Right cardiac atrium (tissue), 5 donors: Measurements from ENCODE around the gene ANKRD13D. TPM values are rescaled to one million over a fixed set of nuclear protein-coding genes. Genes with fewer than 3 reads are reported as not detected.
A peak's percentile ranks its signal among the peaks of the same experiment; 100 is the strongest.
"Not testable (repeated sequence)": the region's sequence is repeated elsewhere in the genome, so short reads cannot be mapped to it uniquely, and the experiment has no call there.

Experiments used
- ATAC-seq, 2 donors: fragments of 200-7000 bp; cut with Tn5 transposase; one replicate each; pipeline versions ENCODE4 v1.8.0 to v1.9.1; 2020; ENCODE audit warnings: moderate library complexity in 2 of 2, mild to moderate bottlenecking in 1 of 2
- DNase-seq, 3 donors: peaks; one replicate each; pipeline ENCODE4 v3.0.0-alpha.2; 2020
- H3K27ac ChIP-seq: one replicate; pipeline ENCODE4 v1.5.1; 2013; ENCODE audit warnings: mild to moderate bottlenecking, low read length, control low read depth, moderate library complexity
- H3K27me3 ChIP-seq: one replicate; pipeline ENCODE4 v1.6.1; 2013; ENCODE audit not compliant: control insufficient read depth, insufficient read depth
- H3K4me1 ChIP-seq: one replicate; pipeline ENCODE4 v1.6.1; 2013; ENCODE audit warnings: low read length; ENCODE audit not compliant: control insufficient read depth, insufficient read depth
- H3K4me3 ChIP-seq: one replicate; pipeline ENCODE4 v1.5.1; 2013; ENCODE audit warnings: low read length, control low read depth
- H3K9me3 ChIP-seq: one replicate; pipeline ENCODE4 v1.6.1; 2013; ENCODE audit warnings: low read length; ENCODE audit not compliant: control insufficient read depth
- WGBS: extraction: QIAGEN DNeasy Blood & Tissue Kit; methylation state at CpG from one replicate; pipeline ENCODE4 v1.1.7; 2013; 5-methylcytosine and 5-hydroxymethylcytosine counted together
- intact Hi-C, 4 donors: fragments of 100-400 bp; cut with DNase I; formaldehyde crosslinking; loops; one replicate each; pipeline versions ENCODE4 v1.11.0 to v1.14.0; 2022 to 2023
- polyA plus RNA-seq: library from polyadenylated mRNA; stranded (reverse); fragments of 200-250 nt; gene quantifications from one replicate; pipeline ENCODE4 v1.2.3, GENCODE V29; 2013
- total RNA-seq, 4 donors: library from RNA; stranded (reverse); fragmentation: NEBNext Ultra II Directional; extraction: Animal tissue kit (Norgen Biotek cat#: 25700); gene quantifications; one replicate each; pipeline ENCODE4 v1.2.1, GENCODE V29; 2021
- donor health status: healthy with polysubstance abuse.
- donor health status: DM: no; HTN: yes; CAD: no.
- donor health status: DM: no; HTN: no; CAD: no.
- donor health status: DM: no; HTN: yes; CAD: no; lungs with severe emphysema.
- donor health status: DM: yes; HTN: yes; CAD: no.

The ANKRD13D gene
- total and polyA plus RNA-seq, 5 donors = 18.0 to 25.3 (median 21.1) TPM

GRCh38 chr11:67317205-67317887, 28.2 kb downstream of the ANKRD13D start:
- intact Hi-C loops = loop anchor here (2.0 to 5.0 kb wide), 3 partner anchors 50 to 53 kb away; partner anchors contain the start of gene GRK2 (in 3 of the 4)
- H3K4me1 ChIP-seq = no peaks in the 10 kb centered on the region
- DNase-seq (peak; percentile 96 to 98 (median 98)), ATAC-seq (peak; percentile 94 to 95)
- H3K27me3 ChIP-seq = no peaks in the 10 kb centered on the region
- peak overlapping the region; percentile 72 for H3K27ac ChIP-seq
- H3K4me3 ChIP-seq = peak overlapping the region; percentile 47
- under 1% methylated on average over 55 of the region's 55 CpGs for WGBS
- no peaks in the 10 kb centered on the region for H3K9me3 ChIP-seq

GRCh38 chr11:67317888-67318555, 28.9 kb downstream of the ANKRD13D start:
- Histone ChIP-seq H3K27me3 (no peaks in the 10 kb centered on the region), H3K4me1 (no peaks in the 10 kb centered on the region), H3K9me3 (no peaks in the 10 kb centered on the region), H3K27ac (no peak overlapping the region), H3K4me3 (peak overlapping the region; percentile 47)
- WGBS = under 1% methylated on average over 53 of the region's 53 CpGs
- peak in 1 of 3 donors; percentile 78 for DNase-seq
- ATAC-seq = peak in 1 of 2 donors; percentile 14
- intact Hi-C loops = loop anchor here (2.0 to 5.0 kb wide), 3 partner anchors 51 to 53 kb away; partner anchors contain the start of gene GRK2 (in 3 of the 4)

DNA sequence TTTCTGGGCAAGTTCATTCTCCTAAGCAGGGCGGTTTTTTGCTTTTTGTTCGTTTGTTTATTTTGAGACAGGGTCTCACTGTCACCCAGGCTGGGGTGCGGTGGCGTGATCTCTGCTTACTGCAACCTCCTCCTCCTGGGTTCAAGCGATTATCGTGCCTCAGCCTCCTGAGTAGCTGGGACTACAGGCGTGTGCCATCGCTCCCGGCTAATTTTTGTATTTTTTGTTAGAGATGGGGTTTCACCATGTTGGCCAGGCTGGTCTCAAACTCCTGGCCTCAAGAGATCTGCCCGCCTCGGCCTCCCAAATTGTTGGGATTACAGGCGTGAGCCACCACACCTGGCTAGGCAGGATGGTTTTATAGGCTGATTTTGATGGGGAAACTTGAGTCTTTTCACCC, 29.8 kb downstream of the ANKRD13D start:
- not testable (repeated sequence) for H3K27me3 ChIP-seq, H3K4me1 ChIP-seq, H3K4me3 ChIP-seq, ATAC-seq, DNase-seq, H3K9me3 ChIP-seq, H3K27ac ChIP-seq
- intact Hi-C loops = loop anchor here in 1 of 4 donors (5.0 kb wide), 1 partner anchor 52 kb away; the partner anchor contains the start of gene GRK2
- 91% methylated on average over 12 of the region's 12 CpGs for WGBS

DNA sequence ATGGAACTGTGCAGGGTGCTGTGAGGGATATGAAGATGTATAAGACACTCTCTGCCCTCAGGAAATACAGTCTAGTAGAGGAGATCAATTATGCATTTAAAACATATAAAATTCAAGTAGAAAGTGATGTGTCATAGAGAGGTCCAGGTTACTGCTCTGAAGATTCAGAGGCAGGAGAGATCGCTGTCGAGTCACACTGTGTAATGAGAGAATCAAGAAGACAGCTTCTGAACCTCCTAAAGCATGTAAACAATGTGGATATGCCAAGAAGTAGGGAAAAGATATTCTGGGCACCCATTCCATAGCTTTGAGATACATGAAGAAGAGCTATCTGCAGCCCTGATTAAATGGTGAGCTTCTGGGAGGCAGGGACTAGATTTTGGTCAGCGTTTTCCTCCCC, 30.9 kb downstream of the ANKRD13D start:
- Histone ChIP-seq H3K27ac (no peak overlapping the region), H3K9me3 (no peaks in the 10 kb centered on the region), H3K4me1 (no peaks in the 10 kb centered on the region), H3K4me3 (no peak overlapping the region), H3K27me3 (no peaks in the 10 kb centered on the region)
- 86% methylated on average over 3 of the region's 3 CpGs for WGBS
- DNase-seq (no peak), ATAC-seq (no peak)
- intact Hi-C loops = no loop called here

DNA sequence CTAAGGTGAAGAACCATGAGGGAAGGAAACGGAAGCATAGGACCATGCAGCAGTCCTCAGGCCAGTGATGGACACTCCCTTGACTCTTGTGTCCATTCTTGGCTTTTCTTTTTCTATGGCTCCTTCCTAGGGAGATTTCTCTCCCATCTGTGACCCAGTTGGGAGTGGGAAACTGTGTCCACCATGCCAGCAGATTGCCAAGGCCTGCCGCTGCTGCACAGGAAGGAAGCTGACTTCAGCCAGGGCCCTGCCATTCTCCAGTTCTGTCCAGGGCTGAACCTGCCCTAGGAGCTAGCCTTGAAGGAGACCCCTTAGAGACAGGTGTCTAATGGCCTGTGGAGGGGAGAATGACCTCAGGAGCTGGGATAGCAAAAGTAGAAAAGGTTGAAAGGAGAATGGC, 31.6 kb downstream of the ANKRD13D start:
- no peaks in the 10 kb centered on the region for H3K4me1 ChIP-seq
- H3K27me3 ChIP-seq = no peaks in the 10 kb centered on the region
- intact Hi-C loops = no loop called here
- WGBS = 85% methylated on average over 2 of the region's 2 CpGs
- ATAC-seq (no peak), DNase-seq (no peak)
- H3K27ac ChIP-seq = no peak overlapping the region
- no peaks in the 10 kb centered on the region for H3K9me3 ChIP-seq
- H3K4me3 ChIP-seq = no peak overlapping the region

GRCh38 chr11:67321313-67321871, 32.3 kb downstream of the ANKRD13D start:
- Histone ChIP-seq H3K27ac (no peak overlapping the region), H3K27me3 (no peaks in the 10 kb centered on the region), H3K9me3 (no peaks in the 10 kb centered on the region), H3K4me1 (no peaks in the 10 kb centered on the region), H3K4me3 (no peak overlapping the region)
- no peak for ATAC-seq
- 84% methylated on average over 6 of the region's 6 CpGs for WGBS
- no peak for DNase-seq
- intact Hi-C loops = no loop called here

- ATAC-seq (no peak), DNase-seq (no peak)
- Histone ChIP-seq H3K4me3 (no peak overlapping the region), H3K4me1 (no peaks in the 10 kb centered on the region), H3K27ac (no peak overlapping the region), H3K9me3 (no peaks in the 10 kb centered on the region), H3K27me3 (no peaks in the 10 kb centered on the region)
- 95% methylated on average over 3 of the region's 3 CpGs for WGBS
- intact Hi-C loops = no loop called here
Measured at GRCh38 chr11:67322049-67322448, 32.9 kb downstream of the ANKRD13D start.

- H3K9me3 ChIP-seq = no peaks in the 10 kb centered on the region
- 84% methylated on average over 7 of the region's 7 CpGs for WGBS
- DNase-seq (no peak), ATAC-seq (no peak)
- H3K4me3 ChIP-seq = no peak overlapping the region
- no peaks in the 10 kb centered on the region for H3K4me1 ChIP-seq
- H3K27me3 ChIP-seq = no peaks in the 10 kb centered on the region
- no peak overlapping the region for H3K27ac ChIP-seq
- intact Hi-C loops = no loop called here
Measured at GRCh38 chr11:67323526-67323925, 34.4 kb downstream of the ANKRD13D start.

GRCh38 chr11:67332081-67332691, 43.1 kb downstream of the ANKRD13D start:
- no peaks in the 10 kb centered on the region for H3K9me3 ChIP-seq
- ATAC-seq (no peak), DNase-seq (no peak)
- no peaks in the 10 kb centered on the region for H3K4me1 ChIP-seq
- 85% methylated on average over 6 of the region's 6 CpGs for WGBS
- no peak overlapping the region for H3K4me3 ChIP-seq
- H3K27me3 ChIP-seq = no peaks in the 10 kb centered on the region
- intact Hi-C loops = no loop called here
- no peak overlapping the region for H3K27ac ChIP-seq

GRCh38 chr11:67337257-67337656, 48.2 kb downstream of the ANKRD13D start:
- no peaks in the 10 kb centered on the region for H3K27me3 ChIP-seq
- DNase-seq (no peak), ATAC-seq (no peak)
- 95% methylated on average over 3 of the region's 3 CpGs for WGBS
- no peaks in the 10 kb centered on the region for H3K4me1 ChIP-seq
- intact Hi-C loops = no loop called here
- H3K4me3 ChIP-seq = no peak overlapping the region
- H3K9me3 ChIP-seq = no peaks in the 10 kb centered on the region
- no peak overlapping the region for H3K27ac ChIP-seq

DNA sequence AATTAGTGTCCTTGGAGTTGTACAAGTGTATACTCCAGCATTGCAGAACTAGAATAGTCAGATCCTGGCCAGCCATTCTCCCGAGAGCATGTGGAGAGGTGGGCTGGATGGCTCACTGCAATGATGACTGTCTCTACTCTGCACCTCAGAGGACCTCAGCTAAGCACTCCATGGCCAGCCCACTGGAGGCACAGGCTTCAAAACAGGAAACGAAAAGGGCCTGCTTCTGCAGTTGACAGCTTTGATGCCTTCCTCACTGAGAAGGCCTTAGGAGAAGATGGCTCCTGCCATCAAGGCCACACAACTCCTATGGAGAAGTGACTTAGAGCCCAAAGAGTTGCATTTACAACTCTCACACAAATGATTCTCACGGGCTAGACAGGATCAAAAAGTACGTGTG, 55.2 kb downstream of the ANKRD13D start:
- DNase-seq (no peak), ATAC-seq (no peak)
- Histone ChIP-seq H3K27me3 (no peaks in the 10 kb centered on the region), H3K9me3 (no peaks in the 10 kb centered on the region), H3K27ac (no peak overlapping the region), H3K4me1 (peaks cover 2% of the 10 kb centered on the region), H3K4me3 (no peak overlapping the region)
- intact Hi-C loops = no loop called here
- whole genome bisulfite sequencing = 85% methylated on average over 4 of the region's 4 CpGs
